Measurements from ENCODE around the gene KRTAP3-1.

GRCh38 chr17:41018541-41018940 lies 9.6 kb upstream of the KRTAP3-1 start:
- TF ChIP-seq CTCF (IDR thresholded peaks at IDR 0.05) (no peak), POLR2A (IDR thresholded peaks at IDR 0.05) (no peak)
